HG03095 (cell line): ENCODE data around the gene SCN2B.

Experiments used
- ATAC-seq: cut with Tn5 transposase; IDR thresholded peaks from one replicate; pipeline ENCODE4 v1.9.1; 2021; ENCODE audit warnings: moderate library complexity; ENCODE audit not compliant: unreplicated experiment

SCN2B gene

DNA sequence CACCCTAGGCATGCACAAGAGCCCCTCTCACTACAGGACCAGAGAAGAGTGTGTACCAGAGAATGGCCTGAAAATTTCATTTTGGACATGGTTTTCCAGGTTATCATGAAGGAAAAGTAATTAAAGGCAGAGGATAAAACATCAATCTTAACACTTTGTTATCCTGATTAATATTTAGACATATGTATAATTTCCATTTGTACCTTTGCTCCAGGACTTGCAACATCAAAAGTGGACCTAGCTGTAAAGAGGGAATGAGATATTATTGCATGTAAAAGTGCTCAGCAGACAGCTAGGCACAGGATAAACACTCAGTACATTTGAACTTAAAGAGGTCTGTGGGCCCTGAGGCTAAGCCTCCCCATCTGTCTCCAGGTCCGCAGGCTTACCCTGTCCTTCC lies 21.8 kb downstream of the SCN2B start:
- no peak for ATAC-seq

DNA sequence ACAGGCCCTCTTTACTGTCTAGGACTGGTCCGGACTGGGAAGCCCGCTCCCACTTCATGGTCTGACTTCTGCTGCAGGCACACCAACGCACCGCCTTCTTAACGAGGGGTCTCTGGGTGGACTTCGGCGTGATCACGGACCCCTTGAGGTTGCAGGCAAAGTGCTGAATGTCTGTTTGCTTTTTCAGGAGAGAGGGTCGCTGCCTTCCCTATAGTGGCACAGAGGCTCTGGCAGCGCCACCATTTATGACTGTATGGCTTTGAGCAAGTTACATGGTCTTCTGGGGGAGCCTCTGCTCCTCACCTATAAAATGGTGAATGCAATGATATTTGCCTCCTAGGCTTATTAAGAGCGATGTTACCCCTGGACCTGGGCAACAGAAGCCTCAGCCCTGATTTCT lies 22.5 kb downstream of the SCN2B start:
- no peak for ATAC-seq

DNA sequence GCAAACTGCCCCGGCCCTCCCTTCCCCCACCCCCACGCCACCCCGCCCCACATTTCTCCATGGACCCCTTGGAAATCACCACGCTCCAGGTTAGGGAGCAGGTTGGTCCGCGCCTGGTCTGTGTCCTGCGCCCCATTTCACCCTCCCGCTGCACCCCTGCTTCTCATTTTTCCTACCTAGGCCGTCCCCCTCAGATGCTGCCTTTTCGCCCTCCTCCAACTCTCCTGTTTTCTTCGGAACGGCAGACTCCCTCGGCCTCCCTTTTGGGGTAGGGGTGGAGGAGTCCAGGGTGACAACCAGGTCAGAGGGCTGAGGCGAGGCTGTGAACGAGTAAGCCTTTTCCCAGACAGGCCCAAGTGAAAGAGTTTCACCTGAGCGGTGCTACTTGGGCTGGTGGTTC lies 22.9 kb downstream of the SCN2B start:
- no peak for ATAC-seq

DNA sequence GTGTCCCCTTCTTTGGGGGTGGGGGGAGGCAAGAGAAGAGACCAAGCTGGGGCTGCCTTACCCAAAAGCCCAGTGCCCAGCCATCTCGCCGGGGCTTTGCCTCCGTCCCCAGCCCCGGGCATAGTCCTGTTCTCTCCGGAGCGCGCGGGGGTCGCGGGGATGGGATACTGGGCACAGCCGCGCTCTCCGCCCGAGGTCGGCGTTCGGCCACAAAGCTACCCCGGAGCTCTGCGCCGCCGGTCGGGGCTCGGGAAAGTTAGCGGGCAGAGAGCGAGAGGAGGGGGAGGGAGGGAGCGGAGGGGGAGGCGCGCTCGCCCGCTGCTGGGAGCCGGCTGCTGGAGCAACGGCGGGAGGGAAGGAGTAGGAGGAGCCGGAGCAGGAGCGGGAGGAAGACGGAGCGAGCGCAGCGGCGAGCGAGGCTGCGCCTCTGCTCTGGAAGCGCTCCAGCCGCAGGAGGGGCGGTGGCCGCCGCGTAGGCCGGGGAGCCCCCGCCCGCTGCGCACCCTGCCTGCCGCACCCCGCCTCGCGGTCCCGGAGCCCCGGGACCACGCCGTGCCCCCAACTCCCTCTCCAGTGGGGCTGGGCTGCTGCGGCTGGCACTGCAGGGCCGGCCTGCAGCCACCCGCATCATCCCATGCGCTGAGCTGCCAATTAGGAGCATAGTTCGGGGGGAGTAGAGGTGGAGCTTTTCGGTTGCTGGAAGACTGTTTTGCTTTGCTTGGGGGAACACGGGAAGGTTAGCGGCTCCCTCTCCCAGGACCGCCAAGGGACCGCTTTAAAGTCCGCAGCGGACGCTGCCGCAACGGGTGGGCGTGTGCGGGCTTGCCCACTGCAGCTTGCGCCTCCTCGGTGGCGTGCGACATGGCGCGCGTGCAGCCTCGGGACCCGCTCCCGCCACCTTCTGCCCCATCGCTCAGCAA lies 23.6 kb downstream of the SCN2B start, which contains the start of gene SCN4B:
Gene SCN4B (minus strand): TSS at position 272 of the 920 bp plus-strand sequence. CDS start 150 bp downstream, at position 122.
- ATAC-seq: no peak

DNA sequence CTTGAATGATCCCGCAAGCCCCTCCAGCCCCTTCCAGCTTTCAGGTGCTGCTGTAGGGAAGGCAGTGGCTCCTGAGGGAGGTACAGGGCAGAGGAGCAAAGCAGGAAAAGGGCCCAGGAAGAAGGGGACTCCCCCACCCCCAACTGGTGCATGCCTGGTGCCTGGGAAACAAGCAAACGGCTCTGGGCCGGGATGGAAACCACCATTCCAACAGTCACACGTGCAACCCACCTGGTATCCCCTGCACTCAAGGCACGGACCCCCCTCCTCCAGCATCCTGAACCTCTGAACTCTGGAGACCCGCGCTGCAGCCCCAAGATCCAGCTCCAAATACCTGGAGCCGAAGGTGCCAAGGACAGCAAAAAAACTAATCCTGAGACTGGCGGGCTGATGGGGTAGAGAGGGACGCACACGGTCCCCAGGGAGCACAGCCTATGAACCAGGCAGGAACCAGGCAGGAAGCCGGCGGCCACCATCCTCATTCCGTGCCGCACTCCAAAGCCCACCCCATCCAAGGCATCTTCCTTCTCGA lies 24.4 kb downstream of the SCN2B start:
- ATAC-seq: no peak

DNA sequence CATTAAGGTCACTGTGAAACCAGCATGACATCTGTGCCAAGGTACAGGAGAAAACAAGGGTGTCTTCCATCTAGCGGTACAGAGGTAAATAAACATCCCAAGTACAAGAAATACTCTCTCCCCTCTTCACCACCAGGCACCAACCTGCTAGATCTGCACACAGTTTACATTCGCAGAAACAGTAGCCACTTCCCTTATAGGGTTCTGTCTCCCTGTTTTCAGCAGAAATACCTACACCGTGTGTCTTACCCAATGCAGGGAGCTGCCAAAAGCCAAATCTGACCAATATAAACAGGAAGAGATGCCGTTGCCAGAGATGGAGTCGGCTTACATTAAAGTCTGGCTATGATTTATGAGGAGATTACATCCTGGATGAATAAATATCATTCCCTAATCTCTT lies 25.0 kb downstream of the SCN2B start:
- no peak for ATAC-seq

DNA sequence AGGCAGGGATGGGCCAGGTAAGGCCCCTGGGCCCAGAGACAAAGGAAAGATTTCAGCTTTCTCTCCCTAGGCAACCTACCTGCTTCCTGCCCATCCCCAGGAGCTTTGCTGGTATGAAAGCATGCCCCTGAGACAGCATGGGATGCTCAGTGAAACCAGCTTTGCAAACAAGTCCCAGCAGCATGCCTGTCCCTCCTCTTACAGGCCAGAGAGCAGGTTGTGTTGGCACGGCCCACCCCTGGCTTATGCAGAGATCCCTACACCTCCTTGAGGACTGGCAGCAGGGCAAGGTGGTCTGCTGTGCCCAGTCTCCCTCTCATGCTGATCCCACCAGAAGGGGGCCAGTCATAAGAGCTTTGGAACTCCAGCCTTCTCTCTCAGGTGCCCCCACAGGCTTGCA lies 26.9 kb downstream of the SCN2B start:
- no peak for ATAC-seq

DNA sequence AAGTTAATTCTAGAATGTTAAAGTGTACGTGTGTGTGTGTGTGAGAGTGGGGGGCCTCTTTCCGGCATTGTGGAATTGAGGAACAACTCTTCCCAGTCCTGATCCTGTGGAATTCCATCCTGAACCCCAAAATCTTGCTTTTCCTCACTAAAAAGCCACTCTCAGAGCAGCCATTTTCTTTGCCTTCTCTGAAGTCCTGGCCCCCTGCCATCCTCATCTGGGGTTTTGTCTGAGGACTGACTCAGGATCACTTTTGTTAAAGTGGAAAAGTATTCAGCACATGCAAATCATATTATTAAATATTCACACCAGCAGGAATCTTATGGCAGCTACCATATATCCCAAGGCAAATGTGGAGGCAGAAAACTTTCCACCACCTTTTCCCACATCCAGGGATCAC lies 27.6 kb downstream of the SCN2B start:
- no peak for ATAC-seq

DNA sequence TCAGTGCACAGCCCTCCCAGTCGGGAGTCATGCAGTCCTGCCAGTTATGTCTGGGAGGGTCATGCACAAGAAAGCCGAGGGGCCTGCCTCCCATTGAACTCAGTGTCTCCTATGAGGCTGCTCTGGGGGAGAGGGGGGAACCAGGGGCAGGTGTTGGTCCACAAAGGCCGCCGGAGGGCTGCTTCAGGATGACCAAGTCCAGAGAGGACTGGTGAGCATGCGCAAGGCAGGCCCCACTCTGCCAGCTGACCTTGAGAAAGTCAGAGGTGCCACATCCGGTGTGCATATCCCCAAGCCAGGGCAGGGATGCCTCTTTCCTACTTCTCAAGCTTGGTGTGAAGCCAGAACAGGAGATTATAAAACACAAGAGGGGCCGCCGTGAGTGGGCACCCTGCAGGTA lies 28.2 kb downstream of the SCN2B start:
- ATAC-seq: no peak

DNA sequence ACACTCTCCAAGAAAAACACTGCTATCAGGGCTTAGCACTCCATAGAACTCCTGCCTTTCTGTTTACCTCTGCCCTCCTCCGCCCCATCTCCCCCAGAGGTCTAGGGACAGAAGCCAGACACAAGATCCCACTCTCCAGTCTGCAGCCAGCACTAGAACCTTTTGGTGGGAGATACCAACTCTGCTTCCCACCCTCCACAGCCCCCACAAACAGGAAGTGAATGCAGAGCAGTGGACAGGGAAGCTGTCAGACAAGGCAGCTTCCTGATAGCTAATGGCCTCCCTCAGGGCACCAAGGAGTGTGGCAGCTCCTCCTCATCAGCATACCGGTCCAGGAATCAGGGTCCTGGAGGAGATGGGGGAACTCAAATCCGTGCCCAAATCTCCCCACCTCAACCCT lies 28.9 kb downstream of the SCN2B start:
- no peak for ATAC-seq

DNA sequence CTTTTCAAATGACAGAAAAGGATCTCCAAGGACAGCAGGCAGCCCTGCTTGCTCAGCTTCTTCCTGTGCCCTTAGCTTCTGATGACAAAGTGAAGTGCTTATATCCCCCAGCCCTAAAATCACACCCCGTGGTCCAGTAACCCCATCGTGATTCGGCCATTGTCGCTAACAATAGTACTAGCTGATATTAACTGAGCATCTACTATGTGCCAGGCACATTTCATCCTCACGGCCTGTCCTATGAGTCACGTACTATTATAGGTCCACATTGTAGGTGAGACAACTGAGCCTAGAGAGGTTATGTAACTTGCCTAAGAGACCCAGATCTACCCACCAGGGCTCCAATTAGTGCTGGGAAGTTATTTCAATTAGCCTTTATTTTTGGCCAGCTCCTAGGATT lies 29.9 kb downstream of the SCN2B start:
- no peak for ATAC-seq

DNA sequence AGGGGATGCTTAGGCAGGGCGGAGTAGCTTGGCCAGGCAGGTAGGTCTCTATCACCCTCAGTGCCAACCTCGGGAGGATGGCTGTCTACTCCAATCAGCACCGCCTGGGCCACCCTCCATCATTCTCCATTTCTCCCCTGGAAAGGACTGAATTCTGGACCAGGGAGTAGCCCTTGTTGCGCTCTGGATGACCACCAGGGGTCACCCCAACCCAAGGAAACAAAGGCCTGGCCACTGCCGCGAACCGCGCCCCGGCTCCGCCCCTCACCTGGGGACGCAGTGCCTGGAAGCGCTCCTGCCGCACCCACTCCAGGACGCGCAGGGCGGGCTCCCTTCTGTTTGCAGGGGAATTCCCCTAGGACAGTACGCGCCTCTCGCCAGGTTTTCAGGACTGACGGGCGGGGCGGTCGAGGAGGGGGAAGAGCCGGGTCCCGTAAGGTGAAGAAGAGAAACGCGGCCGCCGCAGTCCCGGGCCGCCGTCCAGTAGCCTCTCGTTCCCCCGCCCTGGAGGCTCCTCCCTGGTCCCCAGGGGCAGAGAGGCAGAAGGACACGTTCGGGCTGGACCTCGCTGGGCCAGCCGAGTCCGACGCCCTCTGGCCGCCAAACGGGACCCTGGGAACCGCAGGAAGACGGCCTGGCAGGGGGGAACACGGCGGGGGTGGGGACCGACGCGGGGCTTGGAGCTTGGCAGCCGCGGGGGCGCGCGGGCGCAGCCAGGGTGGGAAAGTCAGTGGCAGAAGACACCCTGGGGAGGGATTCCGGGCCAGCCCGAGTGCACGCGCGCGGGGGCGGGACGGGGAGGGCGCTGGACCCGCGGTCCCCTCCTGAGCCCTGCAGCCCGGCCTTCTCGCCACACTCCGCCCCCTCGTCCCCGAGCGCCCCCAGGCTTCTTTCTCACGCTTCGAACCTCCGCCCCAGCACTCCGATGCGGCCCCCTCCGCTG lies 30.9 kb downstream of the SCN2B start:
- peak; percentile 84 for ATAC-seq

DNA sequence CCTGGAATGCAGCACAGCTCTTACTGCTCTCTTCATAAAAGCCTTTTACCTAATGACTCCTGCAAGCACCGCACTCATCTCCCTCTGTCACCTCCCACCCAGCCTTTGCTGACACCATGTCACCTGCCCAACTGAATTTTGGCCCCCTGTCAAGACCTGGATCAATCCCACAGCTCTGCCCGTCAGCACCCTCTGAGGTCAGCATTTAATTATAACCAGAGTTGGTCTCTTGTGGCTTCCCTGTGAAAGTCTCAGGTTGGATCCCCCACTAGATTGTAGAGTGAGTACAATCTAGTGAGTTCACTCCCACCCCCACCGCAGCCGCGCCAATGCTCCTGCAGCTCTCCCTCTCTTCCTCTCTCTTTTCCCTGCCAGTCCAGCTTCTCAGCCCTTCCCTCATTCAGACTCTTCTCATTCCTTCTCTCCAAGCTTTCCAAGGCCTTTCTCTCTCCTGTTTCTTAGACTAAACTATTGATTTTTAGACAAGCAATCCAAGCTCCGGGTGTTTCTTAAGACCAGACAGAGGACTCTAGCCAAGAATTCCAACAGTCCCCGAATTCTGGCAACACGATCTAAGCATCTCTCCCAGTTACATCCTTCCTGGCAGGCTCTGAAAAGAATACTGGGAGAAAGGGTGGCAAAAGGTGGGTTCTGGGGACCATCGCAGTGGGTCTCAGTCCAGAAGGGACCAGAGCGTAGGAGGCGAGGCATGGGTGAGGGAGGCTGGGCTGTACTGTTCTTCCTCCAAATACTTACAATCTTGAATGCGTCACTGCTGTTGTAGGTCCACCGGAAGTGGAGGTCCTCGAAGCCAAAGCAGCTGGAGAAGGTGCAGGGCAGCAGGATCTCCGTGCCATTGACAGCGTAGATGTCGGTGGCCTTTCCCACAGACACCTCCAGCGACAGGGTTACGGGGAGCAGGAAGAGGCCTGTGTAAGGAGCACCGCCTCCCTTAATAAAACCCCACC lies 31.9 kb downstream of the SCN2B start:
- no peak for ATAC-seq

DNA sequence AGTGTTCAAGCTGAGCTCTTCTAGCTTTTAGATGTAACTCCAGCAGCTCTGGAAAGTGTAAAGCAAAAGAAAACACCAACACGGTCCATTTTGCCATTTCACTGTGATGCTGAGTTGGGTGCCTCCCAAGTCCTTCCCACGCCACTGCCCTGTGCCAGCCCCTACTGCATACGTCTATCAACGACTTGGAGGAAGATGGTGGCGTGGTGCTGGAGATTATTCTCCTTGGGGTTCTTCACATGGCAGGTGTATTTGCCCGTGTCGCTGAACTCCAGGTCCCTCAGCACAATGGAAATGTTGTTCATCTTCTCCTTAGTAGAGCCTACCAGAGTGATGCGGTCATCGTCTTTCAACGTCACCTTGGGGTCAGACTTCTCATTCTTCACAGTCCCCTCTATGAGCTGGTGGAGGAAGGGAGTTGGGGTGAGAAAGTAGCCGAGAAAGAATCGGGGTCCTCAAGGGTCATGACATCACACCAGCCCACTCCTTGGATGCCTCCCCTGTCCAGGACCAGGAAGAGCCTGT lies 32.7 kb downstream of the SCN2B start:
- no peak for ATAC-seq

DNA sequence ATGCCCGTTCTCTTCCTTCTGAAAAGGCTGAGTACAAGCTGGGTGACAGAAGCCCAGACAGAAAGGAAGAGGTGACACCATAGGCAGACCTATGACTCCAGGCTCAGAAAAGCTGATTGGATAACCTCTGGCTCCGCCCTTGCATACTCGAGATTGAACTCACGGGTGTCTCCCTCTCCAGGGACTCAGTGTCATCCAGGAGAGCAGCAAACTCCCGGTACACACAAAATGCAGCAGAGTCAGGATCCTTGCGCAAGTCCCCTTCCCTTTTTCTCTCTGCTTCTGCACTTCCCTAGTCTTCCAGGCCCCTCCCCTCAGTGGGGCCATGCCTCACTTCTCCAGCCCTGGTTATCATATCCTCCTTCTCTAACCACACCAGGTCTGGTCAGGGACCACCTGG lies 33.6 kb downstream of the SCN2B start:
- ATAC-seq: no peak

DNA sequence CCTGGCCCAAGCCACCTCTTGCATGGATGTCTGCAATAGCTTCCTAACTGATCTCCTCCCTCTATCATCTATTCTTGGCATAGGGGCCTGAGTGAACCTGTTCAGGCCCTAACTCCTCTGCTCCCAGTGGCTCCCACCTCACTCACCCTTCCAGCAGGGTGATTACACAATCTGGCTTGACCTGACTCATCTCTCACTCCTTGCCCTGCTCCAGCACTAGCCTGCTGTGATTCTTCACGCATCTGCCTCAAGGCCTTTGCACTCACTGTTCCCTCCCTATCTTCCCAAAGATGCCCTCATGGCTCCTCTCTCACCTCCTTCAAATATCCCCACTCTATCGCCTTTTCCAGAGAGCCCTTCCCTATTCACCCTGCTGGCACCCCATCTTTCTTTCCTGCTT lies 34.4 kb downstream of the SCN2B start:
- no peak for ATAC-seq

DNA sequence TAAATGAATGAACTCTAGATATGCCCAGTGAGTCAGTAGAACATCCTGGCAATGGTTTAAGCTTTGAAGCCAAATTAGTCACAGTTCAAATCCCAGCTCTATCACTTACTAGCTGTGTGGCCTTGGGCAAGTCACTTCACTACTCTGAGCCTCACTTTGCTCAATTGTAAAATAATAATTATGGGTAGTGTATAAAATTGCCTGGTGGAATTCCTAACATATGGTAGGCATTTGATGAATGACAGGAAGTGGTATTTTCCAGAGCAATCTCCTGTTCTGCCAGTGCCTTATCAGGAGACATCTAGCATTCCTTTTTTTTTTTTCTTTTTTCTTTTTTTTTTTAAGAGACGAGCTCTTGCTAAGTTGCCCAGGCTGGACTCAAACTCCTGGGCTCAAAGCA lies 36.9 kb downstream of the SCN2B start:
- no peak for ATAC-seq

DNA sequence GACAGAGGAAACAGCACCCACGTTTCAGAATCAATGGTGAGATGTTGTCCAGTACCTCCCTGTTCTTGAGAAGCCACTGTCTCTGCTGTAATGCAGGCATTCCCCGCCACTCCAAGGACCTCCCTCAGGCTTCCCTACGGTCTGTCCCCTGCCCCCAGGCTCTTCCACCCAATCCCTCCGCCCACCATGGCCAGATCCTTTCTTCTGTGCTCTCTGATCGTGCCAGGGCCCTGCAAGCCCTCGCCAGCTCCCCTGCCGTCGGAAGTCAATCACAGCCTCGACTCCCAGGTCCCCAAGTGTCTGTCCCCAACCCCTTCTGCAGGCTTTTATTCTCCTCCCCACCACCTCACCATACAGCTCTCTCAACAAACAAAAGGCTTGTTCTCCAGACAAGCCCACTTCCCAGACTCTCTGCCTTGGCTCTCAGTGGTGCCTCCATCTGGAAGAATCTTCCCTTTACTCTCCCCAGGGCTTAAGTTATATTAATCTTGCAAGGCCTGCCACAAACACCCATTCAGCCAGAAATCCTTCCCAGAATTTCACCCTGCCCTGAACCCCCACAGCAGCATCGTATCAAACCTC lies 37.5 kb downstream of the SCN2B start:
- ATAC-seq: no peak

DNA sequence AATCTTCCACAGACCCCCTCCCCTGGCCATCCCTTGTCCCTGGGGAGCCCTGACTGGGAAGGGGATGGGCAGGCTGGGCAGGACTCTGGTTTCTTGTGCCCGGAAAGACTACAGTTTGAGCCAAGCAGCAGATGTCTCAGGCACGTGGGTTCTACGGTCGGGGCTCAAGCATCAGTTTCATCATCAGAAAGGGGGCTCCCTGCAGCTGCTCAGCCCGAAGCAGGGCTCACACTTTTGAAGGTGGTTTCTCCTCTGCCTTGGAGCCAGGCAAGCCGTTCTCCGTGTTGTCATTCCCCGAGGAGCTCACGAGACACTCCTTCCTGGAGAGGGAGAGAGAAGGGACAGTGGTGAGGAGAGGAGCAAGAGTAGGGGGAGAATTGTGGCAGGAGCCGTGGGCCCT lies 39.6 kb downstream of the SCN2B start:
- no peak for ATAC-seq

DNA sequence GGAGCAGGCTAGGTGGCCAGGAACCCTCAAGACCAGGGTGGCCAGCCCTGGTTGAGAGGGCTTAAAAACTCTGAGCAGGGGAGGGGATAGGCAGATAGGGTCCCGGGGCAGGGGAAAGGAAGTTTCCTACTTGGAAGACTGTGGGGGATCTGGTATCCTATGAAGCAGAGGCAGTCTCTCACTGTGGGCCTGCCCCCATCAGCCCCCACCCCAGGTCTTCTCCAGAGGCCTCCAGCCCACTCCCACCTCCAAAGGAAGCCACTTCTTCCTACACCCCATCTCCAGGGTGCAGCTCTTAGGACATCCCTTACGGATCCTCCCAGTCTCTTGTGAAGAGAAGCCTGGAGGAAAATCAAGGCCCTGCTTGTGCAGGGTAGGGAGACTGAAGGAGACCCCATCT lies 40.1 kb downstream of the SCN2B start:
- no peak for ATAC-seq
